OCI-LY3 (cell line): ENCODE data around the gene ANO10.

Experiments
- EZH2phosphoT487 ChIP-seq: fragments of 200-600 bp; shearing (Covaris generic); IDR thresholded peaks from 2 replicates; pipeline ENCODE4 v1.6.1; 2018; ENCODE audit warnings: antibody characterized with exemption, mixed run types, low read depth
- TF ChIP-seq, protein P1 (sequence below): fragments of 200-600, 300-600 bp; sonication (generic); IDR thresholded peaks from 2 replicates; pipeline ENCODE4 v1.5.1; 2014; ENCODE audit warnings: antibody characterized with exemption, low read length, low read depth

DNA sequence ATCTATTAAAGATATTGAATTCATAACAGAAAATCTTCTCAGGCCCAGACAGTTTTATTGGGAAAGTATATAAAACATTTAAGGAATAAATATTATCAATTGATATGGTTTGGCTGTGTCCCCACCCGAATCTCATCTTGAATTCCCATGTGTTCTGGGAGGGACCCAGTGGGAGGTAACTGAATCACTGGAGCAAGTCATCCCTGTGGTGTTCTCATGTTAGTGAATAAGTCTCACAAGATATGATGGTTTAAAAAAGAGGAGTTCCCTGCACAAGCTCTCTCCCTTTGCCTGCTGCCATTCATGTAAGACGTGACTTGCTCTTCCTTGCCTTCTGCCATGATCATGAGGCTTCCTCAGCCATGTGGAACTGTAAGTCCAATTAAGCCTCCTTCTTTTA lies 160.5 kb downstream of the ANO10 start:
- TF ChIP-seq, protein P1, sequence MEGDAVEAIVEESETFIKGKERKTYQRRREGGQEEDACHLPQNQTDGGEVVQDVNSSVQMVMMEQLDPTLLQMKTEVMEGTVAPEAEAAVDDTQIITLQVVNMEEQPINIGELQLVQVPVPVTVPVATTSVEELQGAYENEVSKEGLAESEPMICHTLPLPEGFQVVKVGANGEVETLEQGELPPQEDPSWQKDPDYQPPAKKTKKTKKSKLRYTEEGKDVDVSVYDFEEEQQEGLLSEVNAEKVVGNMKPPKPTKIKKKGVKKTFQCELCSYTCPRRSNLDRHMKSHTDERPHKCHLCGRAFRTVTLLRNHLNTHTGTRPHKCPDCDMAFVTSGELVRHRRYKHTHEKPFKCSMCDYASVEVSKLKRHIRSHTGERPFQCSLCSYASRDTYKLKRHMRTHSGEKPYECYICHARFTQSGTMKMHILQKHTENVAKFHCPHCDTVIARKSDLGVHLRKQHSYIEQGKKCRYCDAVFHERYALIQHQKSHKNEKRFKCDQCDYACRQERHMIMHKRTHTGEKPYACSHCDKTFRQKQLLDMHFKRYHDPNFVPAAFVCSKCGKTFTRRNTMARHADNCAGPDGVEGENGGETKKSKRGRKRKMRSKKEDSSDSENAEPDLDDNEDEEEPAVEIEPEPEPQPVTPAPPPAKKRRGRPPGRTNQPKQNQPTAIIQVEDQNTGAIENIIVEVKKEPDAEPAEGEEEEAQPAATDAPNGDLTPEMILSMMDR, result no peak
- TF ChIP-seq EZH2phosphoT487, result no peak
